Calu3 (cell line): Measurements from ENCODE around the gene SLF2. TPM values are rescaled to one million over a fixed set of nuclear protein-coding genes. Genes with fewer than 3 reads are reported as not detected.

ENCODE experiments used
- BruUV-seq: library from RNA; stranded (reverse); fragments of 400-500 nt; replicated peaks from 2 replicates; lab custom pipeline; 2021; lab: Mats Ljungman, UMichigan
- CTCF ChIA-PET: fragments of 300-600 bp; sonication (Branson Sonifier 250); formaldehyde crosslinking; loops from one replicate; lab custom pipeline; 2022; ENCODE audit warnings: antibody characterized with exemption; lab: Charles Lee
- DNase-seq: peaks from one replicate; pipeline ENCODE4 v3.0.0; 2022
- H3K27ac Mint-ChIP-seq: one replicate; pipeline ENCODE4 v1.8.0; 2022; ENCODE audit warnings: mixed read lengths; ENCODE audit not compliant: unreplicated experiment
- H3K27me3 Mint-ChIP-seq: one replicate; pipeline ENCODE4 v1.8.0; 2022; ENCODE audit warnings: mixed read lengths; ENCODE audit not compliant: unreplicated experiment
- H3K36me3 Mint-ChIP-seq: one replicate; pipeline ENCODE4 v1.8.0; 2022; ENCODE audit warnings: mild to moderate bottlenecking, moderate library complexity, mixed read lengths; ENCODE audit not compliant: insufficient read depth, unreplicated experiment
- H3K4me1 Mint-ChIP-seq: one replicate; pipeline ENCODE4 v1.8.0; 2022; ENCODE audit warnings: mild to moderate bottlenecking, low read depth, mixed read lengths; ENCODE audit not compliant: unreplicated experiment
- H3K4me3 Mint-ChIP-seq: one replicate; pipeline ENCODE4 v1.8.0; 2022; ENCODE audit warnings: mild to moderate bottlenecking, low read depth, moderate library complexity, mixed read lengths; ENCODE audit not compliant: unreplicated experiment
- H3K9me3 Mint-ChIP-seq: one replicate; pipeline ENCODE4 v1.8.0; 2022; ENCODE audit warnings: low read depth, mixed read lengths; ENCODE audit not compliant: unreplicated experiment
- intact Hi-C: fragments of 100-400 bp; cut with micrococcal nuclease; formaldehyde crosslinking; loops from one replicate; pipeline ENCODE4 v1.10.0; 2022; ENCODE audit not compliant: unreplicated experiment
- total RNA-seq: library from RNA; stranded (reverse); gene quantifications from 2 replicates; pipeline ENCODE4 v1.2.3, GENCODE V29; 2022
- TF ChIP-seq, protein P1 (sequence below): fragments of 200-600 bp; IDR thresholded peaks from one replicate; pipeline ENCODE4 v1.8.0; 2022; ENCODE audit warnings: antibody characterized with exemption; ENCODE audit not compliant: unreplicated experiment

Gene SLF2
- total RNA-seq, 1 experiment from 2014 or later, result 18.3 TPM

DNA sequence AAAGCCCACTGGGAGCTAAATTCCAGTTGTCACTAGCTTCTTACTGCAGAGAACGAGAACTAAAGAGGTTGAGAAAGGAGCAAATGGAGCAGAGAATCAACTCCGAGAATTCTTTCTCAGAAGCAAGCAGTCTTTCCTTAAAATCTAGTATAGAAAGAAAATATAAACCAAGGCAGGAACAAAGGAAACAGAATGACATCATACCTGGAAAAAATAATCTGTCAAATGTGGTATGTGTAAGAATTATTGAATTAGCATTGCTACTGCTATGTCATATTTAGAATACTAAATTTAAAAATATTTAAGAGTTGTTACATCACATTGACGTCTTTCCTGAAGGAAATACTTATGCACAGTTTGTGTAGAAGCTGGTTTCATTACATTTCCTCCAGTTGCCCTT, 4.3 kb downstream of the SLF2 start:
- peaks cover 21% of the 10 kb centered on the region for H3K36me3 Mint-ChIP-seq
- BruUV-seq, result no TSS peak
- TF ChIP-seq, protein P1, sequence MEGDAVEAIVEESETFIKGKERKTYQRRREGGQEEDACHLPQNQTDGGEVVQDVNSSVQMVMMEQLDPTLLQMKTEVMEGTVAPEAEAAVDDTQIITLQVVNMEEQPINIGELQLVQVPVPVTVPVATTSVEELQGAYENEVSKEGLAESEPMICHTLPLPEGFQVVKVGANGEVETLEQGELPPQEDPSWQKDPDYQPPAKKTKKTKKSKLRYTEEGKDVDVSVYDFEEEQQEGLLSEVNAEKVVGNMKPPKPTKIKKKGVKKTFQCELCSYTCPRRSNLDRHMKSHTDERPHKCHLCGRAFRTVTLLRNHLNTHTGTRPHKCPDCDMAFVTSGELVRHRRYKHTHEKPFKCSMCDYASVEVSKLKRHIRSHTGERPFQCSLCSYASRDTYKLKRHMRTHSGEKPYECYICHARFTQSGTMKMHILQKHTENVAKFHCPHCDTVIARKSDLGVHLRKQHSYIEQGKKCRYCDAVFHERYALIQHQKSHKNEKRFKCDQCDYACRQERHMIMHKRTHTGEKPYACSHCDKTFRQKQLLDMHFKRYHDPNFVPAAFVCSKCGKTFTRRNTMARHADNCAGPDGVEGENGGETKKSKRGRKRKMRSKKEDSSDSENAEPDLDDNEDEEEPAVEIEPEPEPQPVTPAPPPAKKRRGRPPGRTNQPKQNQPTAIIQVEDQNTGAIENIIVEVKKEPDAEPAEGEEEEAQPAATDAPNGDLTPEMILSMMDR, result no peak
- peaks cover 13% of the 10 kb centered on the region for H3K4me1 Mint-ChIP-seq
- H3K4me3 Mint-ChIP-seq, result no peak overlapping the region
- H3K27ac Mint-ChIP-seq, result no peak overlapping the region
- intact Hi-C loops, result no loop called here
- H3K9me3 Mint-ChIP-seq, result no peaks in the 10 kb centered on the region
- DNase-seq, result no peak
- no peaks in the 10 kb centered on the region for H3K27me3 Mint-ChIP-seq
- CTCF ChIA-PET, result no interaction called here

DNA sequence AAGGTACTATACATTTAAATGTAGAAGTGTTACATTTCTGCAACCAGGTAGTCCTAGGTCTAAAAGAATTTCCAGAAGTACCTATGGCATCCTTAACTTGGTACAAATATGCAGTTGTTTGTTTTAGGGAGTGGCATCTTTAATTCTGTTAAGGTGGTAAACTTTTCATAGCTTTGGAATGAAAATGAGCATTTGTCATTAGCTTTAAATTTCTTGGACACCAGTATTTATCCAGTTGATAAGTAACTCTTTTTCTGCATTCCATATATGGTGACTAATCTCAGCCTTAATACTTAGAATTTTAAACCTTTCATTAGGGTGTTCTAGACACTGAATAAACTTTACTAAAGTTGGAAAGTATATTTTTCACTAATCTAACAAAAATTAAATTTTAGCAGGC, 10.8 kb downstream of the SLF2 start:
- peak overlapping the region; percentile 58 for H3K27ac Mint-ChIP-seq
- peaks cover 15% of the 10 kb centered on the region for H3K36me3 Mint-ChIP-seq
- H3K27me3 Mint-ChIP-seq, result no peaks in the 10 kb centered on the region
- no TSS peak for BruUV-seq
- CTCF ChIA-PET, result interaction anchor here (0.8 to 1.0 kb wide), 2 partner anchors 29 to 369 kb away, joined by 3 read pairs; no protein-coding TSS in a partner anchor
- DNase-seq, result no peak
- TF ChIP-seq, protein P1, result no peak
- H3K4me3 Mint-ChIP-seq, result no peak overlapping the region
- H3K9me3 Mint-ChIP-seq, result no peaks in the 10 kb centered on the region
- intact Hi-C loops, result no loop called here
- H3K4me1 Mint-ChIP-seq, result peaks cover 20% of the 10 kb centered on the region

DNA sequence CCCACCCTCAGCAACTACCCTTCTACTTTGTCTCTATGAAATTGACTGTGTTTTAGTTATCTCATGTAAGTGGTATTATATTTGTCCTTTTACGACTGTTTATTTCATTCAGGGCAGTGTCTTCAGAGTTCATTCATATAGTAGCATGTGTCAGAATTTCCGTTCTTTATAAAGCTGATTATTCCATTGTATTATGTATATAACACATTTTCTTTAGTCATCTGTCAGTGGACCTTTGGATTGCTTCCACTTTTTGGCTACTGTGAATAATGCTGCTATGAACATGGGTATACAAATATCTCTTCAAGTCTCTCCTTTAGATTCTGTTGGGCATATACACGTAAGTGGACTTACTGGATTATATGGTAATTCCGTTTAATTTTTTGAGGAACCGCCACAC, 14.5 kb downstream of the SLF2 start:
- H3K27ac Mint-ChIP-seq, result no peak overlapping the region
- CTCF ChIA-PET, result no interaction called here

DNA sequence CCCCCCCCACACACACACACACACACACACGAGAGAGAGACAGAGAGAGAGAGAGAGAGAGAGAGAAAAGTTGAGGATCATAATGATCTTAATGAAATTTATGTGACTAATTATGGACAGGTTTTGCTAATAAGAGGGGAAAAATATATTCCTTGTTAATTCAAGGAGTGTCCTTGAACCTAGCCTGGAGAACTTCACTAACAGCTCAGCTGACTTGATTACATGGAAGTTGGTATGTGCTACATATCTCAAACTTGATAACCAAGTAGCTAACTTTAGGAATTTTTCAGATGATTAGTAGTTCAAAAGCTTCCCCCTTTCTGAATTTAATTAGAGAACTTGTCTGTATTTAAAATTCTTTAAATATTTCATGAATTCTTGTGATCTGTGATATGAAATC, 15.3 kb downstream of the SLF2 start:
- H3K27me3 Mint-ChIP-seq, result no peaks in the 10 kb centered on the region
- no TSS peak for BruUV-seq
- TF ChIP-seq, protein P1, result no peak
- H3K27ac Mint-ChIP-seq, result no peak overlapping the region
- intact Hi-C loops, result no loop called here
- H3K36me3 Mint-ChIP-seq, result peaks cover 27% of the 10 kb centered on the region
- no peaks in the 10 kb centered on the region for H3K9me3 Mint-ChIP-seq
- no peak overlapping the region for H3K4me3 Mint-ChIP-seq
- peaks cover 18% of the 10 kb centered on the region for H3K4me1 Mint-ChIP-seq
- no peak for DNase-seq
- CTCF ChIA-PET, result no interaction called here

More for the DNA sequence above, 14.5 kb downstream of the SLF2 start:
- Mint-ChIP-seq H3K4me3 (no peak overlapping the region), H3K27me3 (no peaks in the 10 kb centered on the region), H3K9me3 (no peaks in the 10 kb centered on the region), H3K36me3 (peaks cover 27% of the 10 kb centered on the region), H3K4me1 (peaks cover 20% of the 10 kb centered on the region)
- BruUV-seq, result no TSS peak
- TF ChIP-seq, protein P1, result no peak
- intact Hi-C loops, result no loop called here
- no peak for DNase-seq
